T1000 (cell line): ENCODE results near the gene NPNT.

Experiments used
- DNase-seq: peaks from one replicate; lab custom pipeline; 2025; ENCODE audit warnings: mixed read lengths; lab: John Stamatoyannopoulos, UW

NPNT gene

DNA sequence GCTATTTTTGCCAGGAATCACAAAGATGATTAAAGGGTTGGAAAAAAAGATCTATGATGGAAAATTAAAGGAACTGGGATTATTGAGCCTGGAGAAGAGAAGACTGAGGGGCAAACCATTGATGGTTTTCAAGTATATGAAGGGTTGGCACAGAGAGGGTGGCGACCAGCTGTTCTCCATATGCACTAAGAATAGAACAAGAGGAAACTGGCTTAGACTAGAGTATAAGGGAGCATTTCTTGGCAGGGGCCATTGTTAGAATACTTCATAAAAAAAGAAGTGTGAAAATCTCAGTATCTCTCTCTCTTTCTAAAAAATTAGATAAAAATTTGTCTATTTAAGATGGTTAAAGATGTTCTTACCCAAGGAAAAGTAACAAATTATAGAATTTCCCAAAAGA lies 75.1 kb downstream of the NPNT start:
- no peak for DNase-seq

DNA sequence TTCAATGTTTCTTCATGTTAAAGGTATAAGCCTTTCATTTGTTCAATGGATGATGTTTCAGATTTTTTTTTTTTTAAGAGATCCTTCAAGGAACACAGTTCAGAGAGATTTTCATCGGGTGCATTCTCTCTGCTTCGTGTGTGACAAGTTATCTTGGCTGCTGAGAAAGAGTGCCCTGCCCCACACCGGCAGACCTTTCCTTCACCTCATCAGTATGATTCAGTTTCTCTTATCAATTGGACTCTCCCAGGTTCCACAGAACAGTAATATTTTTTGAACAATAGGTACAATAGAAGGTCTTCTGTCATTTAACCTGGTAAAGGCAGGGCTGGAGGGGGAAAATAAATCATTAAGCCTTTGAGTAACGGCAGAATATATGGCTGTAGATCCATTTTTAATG lies 75.8 kb downstream of the NPNT start:
- DNase-seq, result no peak

DNA sequence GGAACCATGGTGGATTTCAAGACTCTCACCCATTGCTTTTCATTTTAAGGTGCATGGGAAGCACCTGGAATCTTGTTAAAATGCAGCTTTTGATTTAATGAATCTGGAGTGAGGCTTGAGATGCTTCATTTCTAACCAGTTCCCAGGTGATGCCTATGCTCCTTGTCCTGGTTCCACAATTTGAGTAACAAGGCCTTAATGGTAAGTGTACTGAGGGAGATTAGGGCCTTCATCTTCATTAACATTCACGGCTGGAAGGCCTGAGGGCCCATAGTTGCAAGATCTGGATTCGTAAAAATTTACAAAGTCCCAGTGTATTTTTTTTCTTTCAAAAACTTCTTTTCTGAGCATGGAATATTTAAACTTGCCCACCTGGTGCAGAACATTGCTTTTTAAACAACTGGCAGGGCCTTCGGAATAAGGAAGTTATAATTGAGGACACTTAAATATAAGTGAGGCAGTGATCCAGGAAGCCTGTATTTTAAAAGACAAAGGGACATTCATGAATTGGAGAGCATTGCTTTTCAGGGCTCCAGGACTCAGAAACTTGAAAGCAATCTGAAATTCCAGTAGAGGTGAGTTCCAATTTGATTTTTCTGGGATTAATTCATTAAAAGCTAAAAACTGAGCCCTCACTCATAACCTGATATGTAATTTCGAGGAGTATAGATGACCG lies 77.8 kb downstream of the NPNT start:
- DNase-seq, result no peak

DNA sequence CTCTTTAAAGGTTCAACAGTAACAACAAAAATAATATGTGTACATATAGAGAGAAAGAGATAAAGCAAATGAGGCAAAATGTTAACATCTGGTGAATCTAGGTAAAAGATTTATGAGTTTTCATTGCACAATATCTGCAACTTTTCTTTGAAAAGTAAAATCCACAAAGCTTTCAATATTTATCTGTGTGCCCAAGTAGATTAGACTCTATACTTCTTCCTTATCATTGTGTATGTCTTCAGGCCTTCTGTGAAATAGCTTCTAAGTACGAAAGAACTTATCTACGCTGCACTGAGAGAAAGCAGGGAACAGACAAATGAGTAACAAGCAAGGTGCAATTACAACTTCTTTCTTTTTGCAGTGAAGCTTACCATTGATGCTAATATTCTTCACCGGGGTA lies 81.6 kb downstream of the NPNT start:
- DNase-seq, result no peak

DNA sequence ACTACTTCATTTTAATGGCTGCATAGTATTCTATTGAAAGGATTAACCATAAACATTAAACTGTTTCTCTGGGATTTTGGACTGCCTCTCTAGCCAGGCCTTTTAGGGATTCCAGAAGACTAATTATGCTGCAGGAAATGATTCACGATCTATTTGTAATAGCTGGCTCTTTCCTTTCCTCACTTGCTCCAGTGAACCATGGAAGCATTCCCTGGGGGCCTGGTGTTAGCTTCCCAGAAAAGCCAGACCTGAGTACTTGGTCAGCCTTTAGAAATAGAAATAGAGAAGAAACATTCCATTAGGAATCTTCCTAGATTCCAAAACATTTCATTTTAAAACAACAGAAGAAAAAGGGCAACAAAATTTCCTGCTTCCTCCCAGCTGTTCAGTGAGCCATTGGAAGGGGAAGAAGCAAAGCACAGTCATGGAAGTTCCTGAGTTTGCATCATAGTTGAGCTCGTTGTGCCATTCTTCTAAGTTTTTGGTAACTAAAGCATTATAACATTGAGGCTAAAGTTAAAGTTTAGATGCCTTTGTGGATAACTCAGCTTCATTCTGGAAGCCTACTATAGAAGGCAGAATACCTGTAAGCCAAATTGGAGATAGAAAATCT lies 83.5 kb downstream of the NPNT start:
- peak; percentile 26 for DNase-seq

DNA sequence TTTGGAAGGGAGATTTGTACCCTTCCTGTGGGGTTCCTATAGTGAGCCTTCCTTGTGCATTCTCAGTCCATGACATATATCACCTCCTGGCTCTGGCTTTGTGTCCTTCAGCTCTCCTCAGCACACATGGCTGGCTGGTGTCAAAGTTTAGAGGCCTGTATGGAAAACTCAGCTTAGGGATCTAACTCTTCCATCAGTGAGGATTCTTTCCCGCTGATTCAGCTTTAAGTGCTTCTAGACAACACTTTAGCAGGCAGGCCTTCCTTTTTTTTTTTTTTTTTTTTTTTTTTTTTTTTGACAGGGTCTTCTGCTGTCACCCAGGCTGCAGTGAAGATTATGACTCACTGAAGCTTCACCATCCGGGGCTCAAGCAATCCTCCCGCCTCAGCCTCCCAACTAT lies 84.2 kb downstream of the NPNT start:
- no peak for DNase-seq

DNA sequence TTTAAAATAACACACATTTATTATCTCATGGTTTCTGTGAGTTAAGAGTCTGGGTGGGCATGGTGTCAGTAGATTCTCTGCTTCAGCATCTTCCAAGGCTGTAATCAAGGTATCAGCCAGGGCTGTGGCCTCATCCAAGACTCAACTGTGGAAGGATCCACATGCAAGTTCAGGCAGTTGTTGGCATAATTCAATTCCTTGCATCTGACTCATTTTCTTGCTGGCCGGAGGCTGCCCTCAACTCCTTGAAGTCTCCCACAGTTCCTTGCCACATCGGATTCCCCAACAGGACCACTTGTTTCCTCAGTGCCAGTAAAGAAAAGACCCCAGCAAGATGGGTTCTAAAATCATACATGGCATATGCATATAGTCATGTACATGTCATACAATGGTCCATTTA lies 93.4 kb downstream of the NPNT start:
- no peak for DNase-seq

DNA sequence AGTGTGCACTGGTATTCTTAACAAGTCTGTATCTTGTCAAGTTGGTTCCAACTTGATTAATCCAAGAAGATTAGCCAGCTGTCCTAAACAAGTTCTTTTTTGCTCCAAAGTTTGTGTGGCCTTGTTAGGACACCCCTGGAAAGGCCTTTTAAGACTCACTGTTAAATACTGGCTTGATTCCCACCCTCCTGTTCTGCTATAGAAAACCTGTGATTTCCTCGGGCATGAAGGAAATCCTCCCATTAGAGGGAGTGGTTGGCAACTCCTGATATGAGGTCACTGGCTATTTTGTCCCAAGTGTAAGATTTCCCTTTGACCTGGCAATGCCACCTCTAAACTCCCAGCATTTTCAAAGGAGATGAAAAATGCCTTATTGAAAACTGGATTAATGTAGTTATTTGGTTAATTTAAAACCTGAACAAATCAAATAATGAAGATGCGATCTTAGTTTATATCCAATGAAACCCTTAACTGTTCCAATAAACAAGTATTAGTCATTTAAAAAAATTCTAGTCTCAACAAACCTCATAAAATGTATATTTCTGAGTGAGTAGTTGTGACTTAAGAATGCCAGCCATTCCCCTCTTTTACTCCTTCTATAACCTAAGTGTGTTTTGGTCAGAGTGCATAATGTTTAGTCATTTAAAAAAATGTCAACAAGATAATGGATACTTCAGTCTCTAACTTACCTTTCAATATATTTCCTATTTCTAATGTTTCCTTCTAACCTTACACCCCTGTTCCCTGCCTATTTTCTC lies 94.4 kb downstream of the NPNT start:
- no peak for DNase-seq

DNA sequence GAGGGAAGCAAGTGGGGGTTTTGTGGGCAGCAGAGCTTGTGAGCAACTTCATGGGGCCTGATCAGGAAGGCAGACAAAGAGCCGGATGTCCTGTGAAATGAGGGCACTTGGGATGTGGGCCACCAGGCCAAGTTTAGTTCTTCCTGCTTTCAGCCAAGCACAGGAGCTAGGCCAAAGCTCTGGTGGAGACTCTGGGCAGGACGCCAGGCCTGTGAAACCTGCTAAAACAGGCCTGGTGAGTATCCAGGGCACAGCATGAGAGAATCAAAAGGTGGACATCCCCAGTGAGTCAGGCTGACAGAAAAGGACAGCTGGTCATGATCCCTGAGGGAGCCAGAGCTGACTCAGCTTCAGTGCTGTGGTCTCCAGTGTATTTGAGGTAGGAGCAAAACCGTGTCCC lies 95.7 kb downstream of the NPNT start:
- peak; percentile 54 for DNase-seq

DNA sequence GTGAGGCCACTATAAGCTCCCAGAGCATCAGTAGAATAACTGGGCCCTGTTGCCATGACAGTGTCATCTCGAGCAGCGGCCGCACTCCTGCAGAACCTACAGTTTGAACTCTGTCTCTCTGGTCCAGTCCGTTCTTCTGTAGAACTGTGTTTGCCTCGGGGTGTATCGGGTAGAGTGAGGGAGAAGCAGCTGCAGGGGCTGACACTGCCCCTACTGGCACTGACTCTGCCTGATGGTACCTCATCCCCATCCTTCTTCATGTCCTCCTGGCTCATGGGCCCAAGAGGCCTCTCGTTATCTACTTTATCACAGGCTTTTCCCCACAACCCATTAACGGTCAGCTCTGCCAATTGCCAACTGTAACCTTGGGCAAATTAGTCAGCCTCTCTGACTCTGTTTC lies 96.5 kb downstream of the NPNT start:
- DNase-seq, result no peak

DNA sequence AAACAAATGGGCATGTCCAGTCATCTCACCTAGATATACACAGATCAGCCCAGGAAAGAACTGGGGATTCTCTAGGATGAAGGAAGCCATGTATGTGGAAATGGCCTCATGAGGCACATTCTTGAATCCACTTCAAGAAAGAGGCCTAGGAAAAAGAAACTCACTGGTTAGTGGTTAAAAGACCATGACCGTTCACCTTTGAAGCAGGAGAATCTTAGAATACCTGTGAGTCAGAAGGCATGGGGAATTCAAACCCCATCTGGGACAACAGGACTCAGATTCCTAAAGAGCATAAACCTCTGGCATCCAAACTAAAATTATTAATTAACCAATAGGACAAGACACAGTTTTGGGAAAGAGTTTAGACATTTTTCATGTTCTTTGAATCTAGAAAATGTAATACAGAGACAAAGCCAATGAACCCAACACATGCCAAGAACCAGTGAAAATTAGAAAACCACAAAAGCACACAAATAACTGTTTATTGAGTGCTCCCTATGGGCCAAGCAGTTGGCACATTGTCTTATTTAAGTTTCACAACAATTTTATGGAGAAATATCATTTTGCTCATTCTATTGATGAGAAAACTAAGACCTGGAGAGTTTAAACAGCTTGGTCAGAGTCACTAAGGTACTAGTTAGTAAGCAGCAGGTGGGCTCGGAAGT lies 97.5 kb downstream of the NPNT start:
- no peak for DNase-seq

DNA sequence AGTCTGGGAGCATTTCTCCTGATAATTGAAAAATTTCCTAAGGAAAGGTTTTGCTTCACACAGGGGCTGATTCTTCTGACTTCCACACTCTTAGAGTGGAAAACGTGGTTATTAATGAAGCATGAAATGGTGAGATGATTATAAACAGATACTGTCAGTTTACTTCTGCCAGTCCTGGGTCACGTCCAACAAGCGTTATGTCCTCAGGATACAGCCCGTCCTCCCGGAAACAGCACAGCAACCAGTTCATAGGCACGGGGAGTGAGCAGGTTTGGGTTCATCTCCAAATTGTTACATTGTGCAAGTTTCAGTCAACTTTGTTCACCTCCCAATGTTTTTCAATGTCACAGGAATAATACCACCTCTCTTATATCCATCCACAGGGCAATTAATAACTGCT lies 98.8 kb downstream of the NPNT start:
- no peak for DNase-seq

DNA sequence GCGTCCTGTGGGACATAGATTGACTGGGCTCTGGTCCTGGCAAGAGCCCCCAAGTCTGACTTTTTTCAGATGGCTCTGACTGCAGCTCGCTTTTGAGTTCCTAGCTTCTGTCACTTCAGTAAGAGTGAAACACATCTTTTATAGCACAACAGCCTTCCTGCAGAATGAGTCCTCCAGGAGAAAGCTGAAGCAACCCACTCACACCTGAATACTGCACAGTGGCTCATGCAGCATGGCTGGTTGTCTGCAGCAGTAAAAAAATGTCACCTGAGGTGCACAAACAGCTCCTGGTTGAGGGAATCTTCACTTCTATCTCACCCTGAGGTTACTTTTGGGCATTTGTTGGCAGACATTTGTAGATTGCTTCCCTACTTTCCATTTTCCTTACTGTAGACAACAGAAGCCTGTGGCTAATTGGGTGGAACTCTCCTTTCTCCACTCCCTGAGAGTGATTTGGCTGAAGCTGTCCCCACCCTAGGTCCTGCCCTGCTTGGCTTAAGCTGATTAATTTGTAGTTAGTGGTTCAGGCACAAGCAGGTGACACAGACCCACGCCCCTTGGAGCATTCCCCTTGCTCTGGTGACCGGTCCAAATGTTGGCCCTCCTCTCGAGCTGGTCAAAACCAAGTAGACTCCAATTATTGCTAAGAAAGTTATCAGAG lies 99.7 kb downstream of the NPNT start:
- no peak for DNase-seq

DNA sequence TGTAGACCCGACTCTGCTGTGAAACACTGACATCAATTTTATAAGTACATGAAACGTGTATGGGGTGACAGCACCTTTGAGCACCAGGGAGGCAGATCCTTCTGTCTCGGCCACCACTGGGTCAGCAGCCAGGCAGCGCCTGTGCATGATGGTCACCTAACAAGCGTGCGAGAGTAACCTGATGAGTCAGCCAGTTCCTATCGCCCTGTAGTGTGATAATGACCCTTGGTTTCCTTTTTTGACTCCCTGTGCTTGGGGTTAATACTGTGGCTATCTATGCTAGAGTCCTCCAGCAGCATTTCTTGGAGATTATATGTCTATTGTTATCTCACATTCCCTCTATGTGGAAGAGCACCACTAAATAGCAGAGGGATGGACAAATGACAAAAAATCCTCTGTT lies 101.6 kb downstream of the NPNT start:
- no peak for DNase-seq

DNA sequence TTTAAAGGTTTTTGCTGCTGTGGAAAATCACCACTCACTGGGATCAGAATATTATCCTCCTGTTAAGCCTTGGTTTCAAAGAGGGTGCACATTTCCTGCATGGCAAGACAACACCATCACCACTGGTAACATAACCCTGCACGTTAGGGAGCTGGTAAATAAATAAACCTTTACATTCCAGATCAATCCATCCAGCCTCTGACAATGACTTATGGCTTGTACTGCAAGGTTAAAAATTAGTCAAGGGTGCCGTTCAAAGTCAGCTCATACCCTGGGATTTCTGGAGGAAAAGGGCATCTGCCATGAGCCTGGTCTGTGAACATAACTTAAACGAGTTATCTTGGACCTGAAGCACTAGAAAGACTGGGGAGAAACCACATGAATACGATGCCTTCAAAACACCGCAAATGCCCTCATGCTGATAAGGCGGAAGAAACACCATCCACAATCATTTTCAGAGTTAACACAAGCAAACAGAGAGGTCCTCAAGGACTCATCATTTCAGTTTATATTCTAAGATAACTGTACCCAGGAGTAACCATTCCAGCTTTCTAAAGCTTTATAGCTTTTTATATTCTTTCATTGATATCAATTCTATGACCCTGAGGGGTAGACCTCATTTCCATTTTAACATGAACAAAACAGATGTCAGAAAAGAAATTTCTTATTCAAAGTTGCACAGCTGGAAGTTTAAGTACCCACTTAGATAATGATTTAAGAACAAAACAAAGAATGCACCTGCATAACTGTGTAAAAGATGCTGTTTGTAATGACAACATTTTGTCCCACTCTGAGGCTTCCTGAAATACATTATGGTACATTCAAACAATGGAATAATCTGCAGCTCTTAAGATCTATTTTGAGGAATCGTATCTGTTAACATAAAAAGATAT lies 103.1 kb downstream of the NPNT start:
- no peak for DNase-seq

DNA sequence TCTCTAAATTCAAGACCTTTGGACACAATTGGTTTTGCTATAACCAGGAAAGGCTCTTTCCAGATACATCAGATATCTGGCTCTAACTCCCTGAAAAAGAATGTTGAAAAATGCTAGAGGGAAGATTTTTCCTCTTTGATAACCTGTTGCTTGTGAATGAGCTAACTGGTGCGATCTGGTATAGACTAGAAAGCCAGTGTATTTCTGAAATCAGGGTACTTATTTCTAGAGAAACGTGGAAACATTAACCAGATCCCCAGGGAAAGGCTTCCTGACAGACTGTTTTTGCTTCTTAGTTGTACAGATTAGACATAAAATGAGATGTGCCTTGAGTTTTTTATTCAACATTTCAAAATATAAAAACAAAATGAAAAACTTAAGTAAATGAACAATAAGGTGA lies 107.7 kb downstream of the NPNT start:
- no peak for DNase-seq

DNA sequence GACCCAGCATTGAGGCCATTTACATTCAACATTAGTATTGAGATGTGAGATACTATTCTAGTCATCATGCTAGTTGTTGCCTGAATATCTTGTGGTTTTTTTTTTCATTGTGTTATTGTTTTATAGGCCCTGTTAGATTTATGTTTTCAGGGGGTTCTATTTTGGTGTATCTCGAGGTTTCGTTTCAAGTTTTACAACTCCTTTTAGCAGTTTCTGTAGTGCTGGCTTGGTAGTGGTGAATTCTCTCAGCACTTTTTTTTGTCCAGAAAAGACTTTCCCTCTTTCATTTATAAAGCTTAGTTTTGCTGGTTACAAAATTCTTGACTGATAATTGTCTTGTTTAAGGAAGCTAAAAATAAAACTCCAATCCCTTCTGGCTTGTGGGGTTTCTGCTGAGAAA lies 115.5 kb downstream of the NPNT start:
- no peak for DNase-seq

DNA sequence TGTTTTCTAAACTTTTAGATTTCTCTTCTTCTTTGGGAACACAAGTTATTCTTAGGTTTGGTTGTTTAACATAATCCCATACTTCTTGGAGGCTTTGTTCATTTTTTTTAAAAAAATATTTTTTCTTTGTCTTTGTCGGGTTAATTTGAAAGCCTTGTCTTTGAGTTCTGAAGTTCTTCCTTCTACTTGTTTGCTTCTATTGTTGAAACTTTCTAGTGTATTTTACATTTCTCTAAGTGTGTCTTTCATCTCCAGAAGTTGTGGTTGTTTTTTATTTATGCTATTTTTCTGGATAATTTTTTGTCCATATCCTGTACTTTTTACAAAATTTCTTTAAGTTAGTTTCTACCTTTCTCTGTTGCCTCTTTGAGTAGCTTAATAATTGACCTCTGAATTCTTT lies 116.1 kb downstream of the NPNT start:
- no peak for DNase-seq

DNA sequence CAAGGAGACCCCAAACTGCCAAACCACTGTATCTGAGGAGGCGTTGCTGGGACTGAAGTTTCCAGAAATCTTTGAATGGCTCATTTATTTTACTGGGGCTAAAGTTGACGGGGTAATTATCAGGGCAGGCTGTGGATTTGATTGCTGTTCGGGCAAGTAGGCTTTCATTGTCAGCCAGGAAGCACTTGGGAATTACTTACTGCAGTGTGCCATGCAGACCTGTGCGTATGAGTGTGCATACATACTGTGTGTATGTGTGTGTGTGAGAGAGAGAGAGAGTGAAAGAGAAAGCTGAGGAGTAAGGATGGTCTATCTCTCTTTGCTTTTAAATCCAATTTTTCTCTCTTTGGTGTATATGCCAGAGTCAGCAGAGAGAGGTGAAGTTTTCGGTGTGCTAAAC lies 122.7 kb downstream of the NPNT start:
- DNase-seq, result no peak

DNA sequence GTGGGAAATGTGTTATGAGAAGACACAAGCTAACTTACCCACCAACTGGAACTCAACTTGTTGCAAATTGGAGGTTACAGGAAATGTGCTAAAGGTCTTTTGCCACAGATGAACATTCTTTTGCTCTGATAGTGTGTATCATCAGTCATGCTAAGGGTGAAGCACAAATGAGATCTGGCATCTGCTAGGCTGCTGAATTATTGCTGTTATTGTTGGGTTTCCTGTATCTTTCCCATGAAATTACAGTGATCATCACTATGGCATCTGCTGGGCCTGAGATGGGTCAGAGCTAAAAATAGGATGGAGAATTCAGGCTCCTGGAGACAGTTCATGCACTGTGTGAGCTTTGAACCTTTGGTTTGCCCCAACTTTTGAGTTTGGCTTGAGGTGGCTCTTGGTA lies 124.5 kb downstream of the NPNT start:
- no peak for DNase-seq
